ENCODE data around the gene WBP1. TPM values are rescaled to one million over a fixed set of nuclear protein-coding genes. Genes with fewer than 3 reads are reported as not detected.

Gene WBP1
- total RNA-seq, 2 experiments from 2014 or later: 40.5 to 46.8 TPM

DNA sequence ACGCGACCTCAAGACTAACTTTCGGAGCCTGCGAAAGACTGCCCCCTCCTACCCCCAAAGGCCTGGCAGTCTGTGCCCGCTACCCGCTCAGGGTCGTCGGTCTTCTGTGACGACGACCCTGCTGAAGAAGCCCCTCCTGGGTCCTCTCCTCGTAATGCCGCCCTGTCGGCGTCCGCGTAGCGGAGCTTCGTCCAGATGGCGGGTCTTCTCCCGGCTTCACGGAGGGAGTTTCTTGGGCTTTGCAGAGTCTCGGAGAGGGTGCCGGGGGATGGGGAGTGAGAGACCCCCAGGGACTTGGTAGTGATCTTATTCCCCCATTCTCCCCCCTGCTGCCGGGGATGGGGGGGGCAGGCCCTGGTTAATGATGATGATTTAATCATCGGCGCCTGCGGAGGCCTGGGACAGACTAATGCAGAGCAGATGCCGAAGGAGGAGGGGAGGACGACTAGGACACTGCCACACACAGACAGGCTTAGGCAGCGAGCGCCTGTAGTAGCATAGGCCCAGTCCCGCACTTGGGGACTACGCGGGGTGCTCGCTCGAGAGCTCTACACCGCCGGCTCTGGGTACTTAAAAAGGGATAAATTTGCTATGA is 49.8 kb downstream of the WBP1 start:
- CTCF ChIA-PET: interaction anchor here (1.2 to 2.5 kb wide), 8 partner anchors 15 to 79 kb away, joined by 3 to 14 read pairs (median 5); partner anchors contain the start of genes CCDC142, INO80B, MRPL53 and TTC31
- Mint-ChIP-seq H3K27ac (peak overlapping the region; percentile 99), H3K4me1 (peaks cover 54% of the 10 kb centered on the region), H3K4me3 (peak overlapping the region; percentile 90), H3K36me3 (peaks cover 10% of the 10 kb centered on the region), H3K27me3 (peaks cover 26% of the 10 kb centered on the region), H3K9me3 (ENCODE audit: low read depth) (no peaks in the 10 kb centered on the region)
- DNase-seq (no peak), ATAC-seq (no peak)

DNA sequence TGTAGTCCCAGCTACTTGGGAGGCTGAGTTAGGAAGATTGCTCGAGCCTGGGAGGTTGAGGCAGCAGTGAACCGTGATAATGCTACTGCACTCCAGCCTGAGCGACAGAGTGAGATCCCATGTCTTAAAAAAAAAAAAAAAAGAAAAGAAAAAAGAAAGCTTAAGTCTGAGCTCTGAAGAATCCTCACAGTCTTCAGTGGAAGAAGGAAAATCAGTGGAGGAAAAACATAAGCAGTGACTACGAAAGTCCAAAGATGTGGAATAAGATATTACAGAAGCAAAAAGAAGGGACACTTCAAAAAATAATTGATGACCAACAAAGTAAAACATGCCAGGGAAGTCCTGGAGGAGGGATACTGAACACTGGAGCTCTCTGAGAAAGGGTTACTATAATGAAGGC is 52.0 kb downstream of the WBP1 start:
- Mint-ChIP-seq H3K36me3 (peaks cover 3% of the 10 kb centered on the region), H3K4me3 (no peak overlapping the region), H3K27ac (no peak overlapping the region), H3K27me3 (peaks cover 36% of the 10 kb centered on the region), H3K9me3 (ENCODE audit: low read depth) (no peaks in the 10 kb centered on the region), H3K4me1 (peaks cover 46% of the 10 kb centered on the region)
- no peak for DNase-seq
- CTCF ChIA-PET: interaction anchor here (0.6 to 2.3 kb wide), 5 partner anchors 10 to 37 kb away, joined by 3 to 6 read pairs (median 4); partner anchors contain the start of genes CCDC142, LBX2, MRPL53 and TTC31
- ATAC-seq: no peak

Other genes with a start within 250 kb of the WBP1 start
- gene SLC4A5, start 115.0 kb upstream of the WBP1 start, total RNA-seq: 1 to 10 TPM in 1 of 2 experiments, under 1 TPM in 1; 0.42 to 2.6 TPM
- 100 to 1,000 TPM in 1 of 2 experiments, 10 to 100 TPM in 1; 98.3 to 108 TPM for gene DCTN1, start 78.1 kb upstream of the WBP1 start, total RNA-seq
- 1 to 10 TPM in 1 of 2 experiments, under 1 TPM in 1; 0.93 to 1.8 TPM for gene C2orf81, start 36.8 kb upstream of the WBP1 start, total RNA-seq
- gene WDR54, start 36.7 kb upstream of the WBP1 start, total RNA-seq: 10 to 100 TPM; 82.7 to 84.0 TPM
- gene RTKN, start 16.5 kb upstream of the WBP1 start, total RNA-seq: 1 to 10 TPM in 1 of 2 experiments, under 1 TPM in 1; 0.50 to 1.9 TPM
- gene INO80B, start 3.4 kb upstream of the WBP1 start, total RNA-seq: 10 to 100 TPM; 31.1 to 39.5 TPM
- 10 to 100 TPM; 60.4 to 78.2 TPM for gene MOGS, start 6.9 kb downstream of the WBP1 start, total RNA-seq
- gene MRPL53, start 14.2 kb downstream of the WBP1 start, total RNA-seq: 100 to 1,000 TPM in 1 of 2 experiments, 10 to 100 TPM in 1; 93.9 to 111 TPM
- gene CCDC142, start 24.6 kb downstream of the WBP1 start, total RNA-seq: 10 to 100 TPM; 26.5 to 29.5 TPM
- gene TTC31, start 24.6 kb downstream of the WBP1 start, total RNA-seq: 10 to 100 TPM; 39.4 to 48.8 TPM
- 1 to 10 TPM; 1.3 to 2.4 TPM for gene LBX2, start 41.2 kb downstream of the WBP1 start, total RNA-seq
- gene PCGF1, start 49.3 kb downstream of the WBP1 start, total RNA-seq: 10 to 100 TPM; 15.5 to 34.0 TPM
- gene TLX2, start 56.0 kb downstream of the WBP1 start, total RNA-seq: 1 to 10 TPM in 1 of 2 experiments, under 1 TPM in 1; 0.82 to 1.3 TPM
- gene DQX1, start 67.8 kb downstream of the WBP1 start, total RNA-seq: under 1 TPM; 0.38 to 0.94 TPM
- 100 to 1,000 TPM; 140 to 158 TPM for gene AUP1, start 71.3 kb downstream of the WBP1 start, total RNA-seq
- 10 to 100 TPM; 52.2 to 87.2 TPM for gene HTRA2, start 71.5 kb downstream of the WBP1 start, total RNA-seq
- 1 to 10 TPM in 1 of 2 experiments, under 1 TPM in 1; 0.76 to 1.8 TPM for gene LOXL3, start 95.5 kb downstream of the WBP1 start, total RNA-seq
- 10 to 100 TPM; 47.1 to 52.1 TPM for gene DOK1, start 96.3 kb downstream of the WBP1 start, total RNA-seq
- not detected for gene M1AP, start 189.9 kb downstream of the WBP1 start, total RNA-seq
- 1 to 10 TPM; 4.1 to 6.8 TPM for gene SEMA4F, start 195.8 kb downstream of the WBP1 start, total RNA-seq

Data from activated CD8-positive, alpha-beta memory T cell treated with anti-CD3 and anti-CD28 coated beads, Interleukin-2, amount 10 ng/mL, durations not matched to agents 7 days and 5 days (primary cell).